ENCODE measurements around the gene TMEM203. TPM values are rescaled to one million over a fixed set of nuclear protein-coding genes. Genes with fewer than 3 reads are reported as not detected.

The TMEM203 gene
- total and polyA plus RNA-seq, 2 experiments from 2014 or later, result 32.7 to 53.4 TPM

DNA sequence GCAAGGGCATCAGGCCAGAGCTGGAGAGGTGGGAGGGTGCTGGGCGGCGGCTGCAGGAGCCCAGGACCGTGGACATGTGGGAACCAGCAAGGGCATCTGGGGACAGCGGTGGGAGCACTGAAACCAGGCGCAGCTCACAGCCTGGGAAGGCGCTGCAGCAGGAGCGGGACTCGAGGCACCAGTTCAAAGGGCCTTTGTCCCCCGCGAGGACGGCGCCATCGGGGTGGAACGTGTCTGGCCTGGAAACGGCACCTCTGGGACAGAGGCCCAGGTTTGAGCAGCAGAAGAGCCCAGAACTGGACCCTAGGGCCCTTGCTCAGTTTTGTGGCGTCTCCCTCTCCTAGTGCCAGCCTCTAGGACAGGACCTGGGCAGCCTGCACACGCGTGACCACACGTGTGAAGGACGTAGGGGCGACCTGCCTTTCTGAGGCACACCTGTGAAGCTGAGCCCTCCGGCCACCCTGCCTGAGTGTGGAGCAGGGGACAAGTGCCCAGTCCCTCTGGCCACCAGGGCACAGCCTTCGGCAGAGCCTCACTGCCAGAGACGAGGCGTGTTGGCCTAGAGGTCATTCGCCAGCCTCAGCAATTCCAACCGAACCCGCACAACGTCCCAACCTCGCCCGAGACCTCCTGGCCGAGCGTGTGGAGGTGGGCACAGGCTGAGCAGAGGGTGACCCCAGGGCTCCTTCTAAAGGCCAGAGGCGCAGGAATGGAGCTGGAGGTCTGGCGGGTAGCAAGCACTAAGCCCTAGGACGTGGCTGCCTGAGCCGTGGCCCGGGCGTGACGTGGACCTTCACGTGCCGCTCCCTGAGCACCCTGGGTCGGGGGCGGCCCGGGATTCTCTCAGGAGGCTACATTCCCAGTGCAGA, 31.4 kb downstream of the TMEM203 start (continued):
- TF ChIP-seq, protein P1, sequence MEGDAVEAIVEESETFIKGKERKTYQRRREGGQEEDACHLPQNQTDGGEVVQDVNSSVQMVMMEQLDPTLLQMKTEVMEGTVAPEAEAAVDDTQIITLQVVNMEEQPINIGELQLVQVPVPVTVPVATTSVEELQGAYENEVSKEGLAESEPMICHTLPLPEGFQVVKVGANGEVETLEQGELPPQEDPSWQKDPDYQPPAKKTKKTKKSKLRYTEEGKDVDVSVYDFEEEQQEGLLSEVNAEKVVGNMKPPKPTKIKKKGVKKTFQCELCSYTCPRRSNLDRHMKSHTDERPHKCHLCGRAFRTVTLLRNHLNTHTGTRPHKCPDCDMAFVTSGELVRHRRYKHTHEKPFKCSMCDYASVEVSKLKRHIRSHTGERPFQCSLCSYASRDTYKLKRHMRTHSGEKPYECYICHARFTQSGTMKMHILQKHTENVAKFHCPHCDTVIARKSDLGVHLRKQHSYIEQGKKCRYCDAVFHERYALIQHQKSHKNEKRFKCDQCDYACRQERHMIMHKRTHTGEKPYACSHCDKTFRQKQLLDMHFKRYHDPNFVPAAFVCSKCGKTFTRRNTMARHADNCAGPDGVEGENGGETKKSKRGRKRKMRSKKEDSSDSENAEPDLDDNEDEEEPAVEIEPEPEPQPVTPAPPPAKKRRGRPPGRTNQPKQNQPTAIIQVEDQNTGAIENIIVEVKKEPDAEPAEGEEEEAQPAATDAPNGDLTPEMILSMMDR (conservative IDR thresholded peaks at IDR 0.05; ENCODE audit: low read depth in 2 of 2), result no peak
- TF ChIP-seq, protein P2, sequence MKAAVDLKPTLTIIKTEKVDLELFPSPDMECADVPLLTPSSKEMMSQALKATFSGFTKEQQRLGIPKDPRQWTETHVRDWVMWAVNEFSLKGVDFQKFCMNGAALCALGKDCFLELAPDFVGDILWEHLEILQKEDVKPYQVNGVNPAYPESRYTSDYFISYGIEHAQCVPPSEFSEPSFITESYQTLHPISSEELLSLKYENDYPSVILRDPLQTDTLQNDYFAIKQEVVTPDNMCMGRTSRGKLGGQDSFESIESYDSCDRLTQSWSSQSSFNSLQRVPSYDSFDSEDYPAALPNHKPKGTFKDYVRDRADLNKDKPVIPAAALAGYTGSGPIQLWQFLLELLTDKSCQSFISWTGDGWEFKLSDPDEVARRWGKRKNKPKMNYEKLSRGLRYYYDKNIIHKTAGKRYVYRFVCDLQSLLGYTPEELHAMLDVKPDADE (IDR thresholded peaks at IDR 0.05), result no peak
- no peak for TF ChIP-seq EZH2 (IDR thresholded peaks at IDR 0.05; ENCODE audit: low read depth, unreplicated experiment)
- no peak for TF ChIP-seq STAT1 (IDR thresholded peaks at IDR 0.05; ENCODE audit: unreplicated experiment)
- TF ChIP-seq NANOG (IDR thresholded peaks at IDR 0.05; ENCODE audit: borderline replicate concordance), result no peak
- TF ChIP-seq ZNF114 (CRISPR knock-in tag; IDR thresholded peaks at IDR 0.05), result no peak
- no peak for TF ChIP-seq CREB1 (CRISPR knock-in tag; IDR thresholded peaks at IDR 0.05; ENCODE audit: low read depth)
- no peak for TF ChIP-seq JUNB (IDR thresholded peaks at IDR 0.05; ENCODE audit: unreplicated experiment)

DNA sequence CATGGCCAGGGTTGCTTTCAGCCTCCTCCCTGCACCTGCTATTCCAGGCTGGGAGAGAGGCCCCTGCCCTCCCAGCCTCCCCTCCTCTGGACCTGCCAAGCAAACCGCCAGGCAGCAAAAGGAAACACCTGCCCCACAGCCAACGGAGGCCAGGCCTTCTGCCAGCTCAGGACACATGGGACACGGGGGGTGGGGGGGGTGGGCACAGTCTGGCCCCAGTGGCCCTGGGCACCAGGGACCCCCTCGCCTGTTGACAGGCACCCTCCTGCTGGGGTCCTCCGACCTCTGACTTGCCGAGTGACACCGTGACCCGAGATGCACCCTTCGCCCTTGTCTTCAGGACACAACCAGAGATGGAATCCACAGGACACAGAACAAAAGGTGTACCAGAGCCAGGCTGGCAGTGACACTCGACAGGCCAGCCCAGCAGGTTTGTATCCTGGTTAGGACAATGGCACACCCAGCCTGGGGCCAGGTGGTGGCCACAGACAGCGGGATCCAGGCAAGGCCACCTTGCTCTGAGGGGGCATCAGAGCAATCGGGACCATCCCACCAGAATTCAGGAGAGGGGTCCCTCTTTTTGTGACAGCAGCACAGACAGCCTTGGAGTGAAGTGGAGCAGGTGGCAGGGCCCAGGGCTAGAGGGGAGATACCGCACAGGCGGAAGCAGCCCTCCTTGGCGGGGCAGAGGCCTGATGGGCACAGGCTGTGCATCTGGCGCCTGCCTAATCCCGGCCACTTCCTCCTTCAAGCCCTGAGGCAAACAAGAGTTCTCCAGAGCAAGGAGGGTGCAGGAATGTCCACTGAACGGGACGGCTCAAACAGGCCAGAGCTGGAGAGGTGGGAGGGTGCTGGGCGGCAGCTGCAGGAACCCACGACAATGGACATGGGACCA, 32.3 kb downstream of the TMEM203 start:
- peaks cover 32% of the 10 kb centered on the region for H3K27me3 Mint-ChIP-seq (ENCODE audit: insufficient read depth, low read depth, poor library complexity)

More for the DNA sequence above, 32.3 kb downstream of the TMEM203 start:
- no peak overlapping the region for H3K27ac ChIP-seq (ENCODE audit: low read depth)
- Mint-ChIP-seq H3K4me1 (peaks cover 5% of the 10 kb centered on the region), H3K36me3 (ENCODE audit: low read depth) (peaks cover 4% of the 10 kb centered on the region; the same call in 1 of the 3 replicates), H3K4me3 (no peak overlapping the region), H3K9me3 (no peaks in the 10 kb centered on the region), H3K27ac (no peak overlapping the region)
- H3F3A ChIP-seq (replicated peaks; ENCODE audit: low read depth), result peaks cover 7% of the 10 kb centered on the region; the same call in 1 of the 2 replicates
- H3K9me2 ChIP-seq (ENCODE audit: insufficient read depth), result no peaks in the 10 kb centered on the region
- ATAC-seq, result no peak
- no peaks in the 10 kb centered on the region for H3K36me3 ChIP-seq (ENCODE audit: insufficient read depth)
- no peaks in the 10 kb centered on the region for H4K20me1 ChIP-seq (replicated peaks; ENCODE audit: insufficient read depth)
- no peaks in the 10 kb centered on the region for H3K79me2 ChIP-seq (replicated peaks; ENCODE audit: insufficient read depth)
- no peak for DNase-seq (ENCODE audit: low spot score)
- H2AFZ ChIP-seq, result no peak overlapping the region
- no peak overlapping the region for H3K4me2 ChIP-seq
- H3K27me3 ChIP-seq (ENCODE audit: insufficient read depth), result peaks cover 35% of the 10 kb centered on the region
- H3K4me1 ChIP-seq (ENCODE audit: insufficient read depth), result no peaks in the 10 kb centered on the region; the same call in 1 of the 2 replicates
- no peak overlapping the region for H3K4me3 ChIP-seq
- TF ChIP-seq, protein P2 (IDR thresholded peaks at IDR 0.05), result no peak
- TF ChIP-seq CREB1 (CRISPR knock-in tag; IDR thresholded peaks at IDR 0.05; ENCODE audit: low read depth), result no peak
- TF ChIP-seq, protein P3, sequence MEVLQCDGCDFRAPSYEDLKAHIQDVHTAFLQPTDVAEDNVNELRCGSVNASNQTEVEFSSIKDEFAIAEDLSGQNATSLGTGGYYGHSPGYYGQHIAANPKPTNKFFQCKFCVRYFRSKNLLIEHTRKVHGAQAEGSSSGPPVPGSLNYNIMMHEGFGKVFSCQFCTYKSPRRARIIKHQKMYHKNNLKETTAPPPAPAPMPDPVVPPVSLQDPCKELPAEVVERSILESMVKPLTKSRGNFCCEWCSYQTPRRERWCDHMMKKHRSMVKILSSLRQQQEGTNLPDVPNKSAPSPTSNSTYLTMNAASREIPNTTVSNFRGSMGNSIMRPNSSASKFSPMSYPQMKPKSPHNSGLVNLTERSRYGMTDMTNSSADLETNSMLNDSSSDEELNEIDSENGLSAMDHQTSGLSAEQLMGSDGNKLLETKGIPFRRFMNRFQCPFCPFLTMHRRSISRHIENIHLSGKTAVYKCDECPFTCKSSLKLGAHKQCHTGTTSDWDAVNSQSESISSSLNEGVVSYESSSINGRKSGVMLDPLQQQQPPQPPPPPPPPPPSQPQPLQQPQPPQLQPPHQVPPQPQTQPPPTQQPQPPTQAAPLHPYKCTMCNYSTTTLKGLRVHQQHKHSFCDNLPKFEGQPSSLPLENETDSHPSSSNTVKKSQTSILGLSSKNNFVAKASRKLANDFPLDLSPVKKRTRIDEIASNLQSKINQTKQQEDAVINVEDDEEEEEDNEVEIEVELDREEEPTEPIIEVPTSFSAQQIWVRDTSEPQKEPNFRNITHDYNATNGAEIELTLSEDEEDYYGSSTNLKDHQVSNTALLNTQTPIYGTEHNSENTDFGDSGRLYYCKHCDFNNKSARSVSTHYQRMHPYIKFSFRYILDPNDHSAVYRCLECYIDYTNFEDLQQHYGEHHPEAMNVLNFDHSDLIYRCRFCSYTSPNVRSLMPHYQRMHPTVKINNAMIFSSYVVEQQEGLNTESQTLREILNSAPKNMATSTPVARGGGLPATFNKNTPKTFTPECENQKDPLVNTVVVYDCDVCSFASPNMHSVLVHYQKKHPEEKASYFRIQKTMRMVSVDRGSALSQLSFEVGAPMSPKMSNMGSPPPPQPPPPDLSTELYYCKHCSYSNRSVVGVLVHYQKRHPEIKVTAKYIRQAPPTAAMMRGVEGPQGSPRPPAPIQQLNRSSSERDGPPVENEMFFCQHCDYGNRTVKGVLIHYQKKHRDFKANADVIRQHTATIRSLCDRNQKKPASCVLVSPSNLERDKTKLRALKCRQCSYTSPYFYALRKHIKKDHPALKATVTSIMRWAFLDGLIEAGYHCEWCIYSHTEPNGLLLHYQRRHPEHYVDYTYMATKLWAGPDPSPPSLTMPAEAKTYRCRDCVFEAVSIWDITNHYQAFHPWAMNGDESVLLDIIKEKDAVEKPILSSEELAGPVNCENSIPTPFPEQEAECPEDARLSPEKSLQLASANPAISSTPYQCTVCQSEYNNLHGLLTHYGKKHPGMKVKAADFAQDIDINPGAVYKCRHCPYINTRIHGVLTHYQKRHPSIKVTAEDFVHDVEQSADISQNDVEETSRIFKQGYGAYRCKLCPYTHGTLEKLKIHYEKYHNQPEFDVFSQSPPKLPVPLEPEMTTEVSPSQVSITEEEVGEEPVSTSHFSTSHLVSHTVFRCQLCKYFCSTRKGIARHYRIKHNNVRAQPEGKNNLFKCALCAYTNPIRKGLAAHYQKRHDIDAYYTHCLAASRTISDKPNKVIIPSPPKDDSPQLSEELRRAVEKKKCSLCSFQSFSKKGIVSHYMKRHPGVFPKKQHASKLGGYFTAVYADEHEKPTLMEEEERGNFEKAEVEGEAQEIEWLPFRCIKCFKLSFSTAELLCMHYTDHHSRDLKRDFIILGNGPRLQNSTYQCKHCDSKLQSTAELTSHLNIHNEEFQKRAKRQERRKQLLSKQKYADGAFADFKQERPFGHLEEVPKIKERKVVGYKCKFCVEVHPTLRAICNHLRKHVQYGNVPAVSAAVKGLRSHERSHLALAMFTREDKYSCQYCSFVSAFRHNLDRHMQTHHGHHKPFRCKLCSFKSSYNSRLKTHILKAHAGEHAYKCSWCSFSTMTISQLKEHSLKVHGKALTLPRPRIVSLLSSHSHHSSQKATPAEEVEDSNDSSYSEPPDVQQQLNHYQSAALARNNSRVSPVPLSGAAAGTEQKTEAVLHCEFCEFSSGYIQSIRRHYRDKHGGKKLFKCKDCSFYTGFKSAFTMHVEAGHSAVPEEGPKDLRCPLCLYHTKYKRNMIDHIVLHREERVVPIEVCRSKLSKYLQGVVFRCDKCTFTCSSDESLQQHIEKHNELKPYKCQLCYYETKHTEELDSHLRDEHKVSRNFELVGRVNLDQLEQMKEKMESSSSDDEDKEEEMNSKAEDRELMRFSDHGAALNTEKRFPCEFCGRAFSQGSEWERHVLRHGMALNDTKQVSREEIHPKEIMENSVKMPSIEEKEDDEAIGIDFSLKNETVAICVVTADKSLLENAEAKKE (CRISPR knock-in tag; IDR thresholded peaks at IDR 0.05), result no peak
- no peak for TF ChIP-seq POLR2AphosphoS5 (IDR thresholded peaks at IDR 0.05; ENCODE audit: low read depth)
- TF ChIP-seq EZH2phosphoT487 (IDR thresholded peaks at IDR 0.05; ENCODE audit: unreplicated experiment), result no peak
- TF ChIP-seq ZNF114 (CRISPR knock-in tag; IDR thresholded peaks at IDR 0.05), result no peak
- TF ChIP-seq ZNF331 (CRISPR knock-in tag; IDR thresholded peaks at IDR 0.05; ENCODE audit: low read depth), result no peak
